H9 (cell line): ENCODE data around the gene AHDC1. TPM values are rescaled to one million over a fixed set of nuclear protein-coding genes. Genes with fewer than 3 reads are reported as not detected.
A peak's percentile ranks its signal among the peaks of the same experiment; 100 is the strongest.

Experiments
- DNase-seq: peaks from one replicate; pipeline ENCODE4 v3.0.0-alpha.2; 2017
- H2AFZ ChIP-seq: one replicate; pipeline ENCODE4 v1.6.1; 2013; ENCODE audit warnings: mild to moderate bottlenecking, low read length, control low read depth, moderate library complexity
- H2AK5ac ChIP-seq: 2 replicates; pipeline ENCODE4 v1.6.1; 2013; ENCODE audit warnings: low read length, control low read depth, mixed read lengths; ENCODE audit not compliant: insufficient read length
- H2BK120ac ChIP-seq: one replicate; pipeline ENCODE4 v1.6.1; 2013; ENCODE audit warnings: low read depth, mild to moderate bottlenecking, low read length, control low read depth, inconsistent platforms; ENCODE audit not compliant: poor library complexity, severe bottlenecking
- H2BK12ac ChIP-seq: 2 replicates; pipeline ENCODE4 v1.6.1; 2013; ENCODE audit warnings: low read length, control low read depth, mixed read lengths, low read depth; ENCODE audit not compliant: insufficient read length
- H2BK15ac ChIP-seq: 2 replicates; pipeline ENCODE4 v1.6.1; 2013; ENCODE audit warnings: low read depth, low read length, control low read depth
- H2BK20ac ChIP-seq: one replicate; pipeline ENCODE4 v1.6.1; 2013; ENCODE audit warnings: low read depth, mild to moderate bottlenecking, low read length, control low read depth, inconsistent platforms; ENCODE audit not compliant: poor library complexity, severe bottlenecking
- H2BK5ac ChIP-seq: 2 replicates; pipeline ENCODE4 v1.6.1; 2013; ENCODE audit warnings: low read length, control low read depth, mixed read lengths; ENCODE audit not compliant: insufficient read length
- H3K14ac ChIP-seq: 2 replicates; pipeline ENCODE4 v1.6.1; 2013; ENCODE audit warnings: low read length, control low read depth; ENCODE audit not compliant: insufficient read depth
- H3K18ac ChIP-seq: 2 replicates; pipeline ENCODE4 v1.6.1; 2013; ENCODE audit warnings: low read depth, mild to moderate bottlenecking, mixed read lengths, low read length, control low read depth; ENCODE audit not compliant: insufficient read length
- H3K23ac ChIP-seq: 2 replicates; pipeline ENCODE4 v1.6.1; 2013; ENCODE audit warnings: low read length, control low read depth, mixed read lengths, low read depth; ENCODE audit not compliant: insufficient read length
- H3K23me2 ChIP-seq: 2 replicates; pipeline ENCODE4 v1.6.1; 2013; ENCODE audit warnings: low read depth, mild to moderate bottlenecking, mixed read lengths, low read length, control low read depth; ENCODE audit not compliant: insufficient read length, poor library complexity, severe bottlenecking
- H3K27ac ChIP-seq: 2 replicates; pipeline ENCODE4 v1.5.1; 2013; ENCODE audit warnings: low read length, control low read depth, mixed read lengths, low read depth; ENCODE audit not compliant: insufficient read length
- H3K27me3 ChIP-seq: 2 replicates; pipeline ENCODE4 v1.6.1; 2013; ENCODE audit warnings: low read length, control low read depth, inconsistent platforms; ENCODE audit not compliant: insufficient read depth
- H3K4ac ChIP-seq: 2 replicates; pipeline ENCODE4 v1.6.1; 2013; ENCODE audit warnings: low read depth, mild to moderate bottlenecking, control low read depth, inconsistent platforms, low read length, moderate library complexity
- H3K4me1 ChIP-seq: 2 replicates; pipeline ENCODE4 v1.6.1; 2013; ENCODE audit warnings: low read length, control low read depth, inconsistent platforms; ENCODE audit not compliant: insufficient read depth
- H3K4me2 ChIP-seq: 2 replicates; pipeline ENCODE4 v1.6.1; 2013; ENCODE audit warnings: low read length, control low read depth, mixed read lengths; ENCODE audit not compliant: insufficient read length, insufficient read depth
- H3K56ac ChIP-seq: 2 replicates; pipeline ENCODE4 v1.6.1; 2013; ENCODE audit warnings: low read depth, mild to moderate bottlenecking, mixed read lengths, low read length, control low read depth; ENCODE audit not compliant: insufficient read length
- H3K79me1 ChIP-seq: 2 replicates; pipeline ENCODE4 v1.6.1; 2013; ENCODE audit warnings: low read depth, mild to moderate bottlenecking, moderate library complexity, low read length, control low read depth, inconsistent platforms; ENCODE audit not compliant: insufficient read depth, poor library complexity, severe bottlenecking
- H3K79me2 ChIP-seq: 2 replicates; pipeline ENCODE4 v1.6.1; 2013; ENCODE audit warnings: low read length, control low read depth, inconsistent platforms; ENCODE audit not compliant: insufficient read depth
- H3K9ac ChIP-seq: 2 replicates; pipeline ENCODE4 v1.6.1; 2013; ENCODE audit warnings: low read length, control low read depth, mixed read lengths; ENCODE audit not compliant: insufficient read length; ENCODE audit errors: extremely low read depth
- H3K9me3 ChIP-seq: one replicate; pipeline ENCODE4 v1.6.1; 2013; ENCODE audit warnings: low read depth, low read length, inconsistent platforms; ENCODE audit not compliant: control insufficient read depth
- H3T11ph ChIP-seq: one replicate; pipeline ENCODE4 v1.6.1; 2013; ENCODE audit warnings: mild to moderate bottlenecking, low read length, control low read depth, inconsistent platforms
- H4K20me1 ChIP-seq: one replicate; pipeline ENCODE4 v1.6.1; 2013; ENCODE audit not compliant: control insufficient read depth, insufficient read length, insufficient read depth
- H4K5ac ChIP-seq: 2 replicates; pipeline ENCODE4 v1.6.1; 2013; ENCODE audit warnings: low read depth, mild to moderate bottlenecking, mixed read lengths, low read length, control low read depth; ENCODE audit not compliant: insufficient read length
- H4K8ac ChIP-seq: replicated peaks from 2 replicates; pipeline ENCODE4 v1.6.1; 2013; ENCODE audit warnings: low read length, control low read depth, mixed read lengths, low read depth; ENCODE audit not compliant: insufficient read length
- H4K91ac ChIP-seq: 2 replicates; pipeline ENCODE4 v1.6.1; 2013; ENCODE audit warnings: low read depth, mild to moderate bottlenecking, moderate library complexity, mixed read lengths, low read length, control low read depth; ENCODE audit not compliant: insufficient read length
- H3K27ac Mint-ChIP-seq, 3 experiments: 2 replicates in 2 of 3; 3 replicates in 1 of 3; pipeline ENCODE4 v1.8.0; 2020 to 2021; ENCODE audit warnings: mixed read lengths in 3 of 3, mild to moderate bottlenecking in 1 of 3, moderate library complexity in 1 of 3
- H3K27me3 Mint-ChIP-seq: 2 replicates; pipeline ENCODE4 v1.8.0; 2021; ENCODE audit warnings: low read depth, mild to moderate bottlenecking, moderate library complexity, mixed read lengths
- H3K36me3 Mint-ChIP-seq, 3 experiments: 2 replicates in 2 of 3; 3 replicates in 1 of 3; pipeline ENCODE4 v1.8.0; 2020 to 2021; ENCODE audit warnings: low read depth in 3 of 3, mixed read lengths in 3 of 3; ENCODE audit not compliant: insufficient read depth in 1 of 3
- H3K4me1 Mint-ChIP-seq, 2 experiments: 2 replicates each; pipeline ENCODE4 v1.8.0; 2020; ENCODE audit warnings: mixed read lengths in 2 of 2
- H3K4me3 Mint-ChIP-seq, 2 experiments: 2 replicates in 1 of 2; 3 replicates in 1 of 2; pipeline ENCODE4 v1.8.0; 2020 to 2021; ENCODE audit warnings: mild to moderate bottlenecking in 2 of 2, mixed read lengths in 2 of 2, moderate library complexity in 1 of 2
- H3K9me3 Mint-ChIP-seq, 2 experiments: 2 replicates in 1 of 2; 3 replicates in 1 of 2; pipeline ENCODE4 v1.8.0; 2020; ENCODE audit warnings: mild to moderate bottlenecking in 2 of 2, mixed read lengths in 2 of 2, moderate library complexity in 1 of 2
- WGBS: extraction: QIAGEN DNeasy Blood & Tissue Kit; methylation state at CpG from one replicate; pipeline ENCODE4 v1.1.7; 2013; ENCODE audit warnings: missing lambda C conversion rate, low lambda C conversion rate, mixed read lengths; ENCODE audit not compliant: insufficient read length; ENCODE audit errors: extremely low coverage; 5-methylcytosine and 5-hydroxymethylcytosine counted together
- total RNA-seq: library from RNA; stranded (reverse); gene quantifications from 2 replicates; pipeline ENCODE4 v1.2.1, GENCODE V29; 2021
- TF ChIP-seq, protein P1 (sequence below): fragments of 200-600 bp; sonication (generic); conservative IDR thresholded peaks from 3 replicates; pipeline ENCODE4 v1.8.0; 2021; ENCODE audit warnings: antibody characterized with exemption, mild to moderate bottlenecking

Gene AHDC1
- total RNA-seq, 1 experiment from 2014 or later, result 29.4 TPM

DNA sequence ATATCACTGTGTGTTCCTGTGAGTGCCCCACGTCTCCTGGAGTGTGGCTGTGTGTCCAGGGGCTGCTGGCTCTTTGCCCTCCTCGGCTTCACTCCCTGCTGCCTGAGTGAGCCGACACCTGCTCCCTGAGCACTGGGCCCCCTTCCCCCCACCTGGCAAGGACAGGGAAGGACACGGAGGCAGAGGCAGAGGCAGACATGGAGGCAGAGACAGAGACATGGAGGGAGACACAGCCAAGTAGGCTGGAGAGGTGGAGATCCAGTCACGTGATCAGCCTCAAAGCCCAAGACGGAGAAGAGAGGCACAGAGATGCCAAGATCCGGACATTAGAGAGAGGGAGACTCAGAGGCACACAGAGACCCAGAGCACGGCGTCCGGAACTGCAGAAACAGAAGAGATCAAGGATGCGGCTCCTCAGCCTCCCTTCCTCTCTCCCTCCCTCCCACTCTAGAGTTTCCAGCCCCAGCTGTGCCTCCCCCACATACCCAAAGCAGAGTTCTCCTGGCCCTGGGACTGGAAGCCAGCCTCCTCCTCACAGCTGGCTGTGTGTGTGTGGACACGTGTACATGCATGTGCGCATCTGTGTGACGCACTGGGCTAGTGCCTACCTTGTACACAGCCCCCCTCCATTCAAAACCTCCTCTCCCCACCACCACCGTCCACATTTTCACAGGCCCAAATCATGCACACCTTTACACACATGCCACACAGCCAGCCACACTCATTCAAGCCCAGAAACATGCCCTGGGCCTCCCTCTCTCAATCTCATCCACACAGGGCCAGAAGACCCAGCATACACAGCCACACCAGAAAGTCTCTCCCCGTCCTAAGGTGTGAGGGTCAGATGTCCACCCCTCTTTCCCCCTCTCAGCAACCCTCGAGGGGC, 74.9 kb downstream of the AHDC1 start:
- 100% methylated on average over 1 of the region's 17 CpGs for WGBS
- no peak overlapping the region for H2BK12ac ChIP-seq

More for the DNA sequence above, 74.9 kb downstream of the AHDC1 start:
- Histone ChIP-seq H2BK15ac (no peak overlapping the region), H4K91ac (no peak overlapping the region), H2AK5ac (no peak overlapping the region), H4K5ac (no peak overlapping the region), H3K9ac (no peak overlapping the region), H3K23ac (no peak overlapping the region), H4K8ac (no peak overlapping the region), H3K79me2 (no peaks in the 10 kb centered on the region), H2BK20ac (no peak overlapping the region), H3K79me1 (no peaks in the 10 kb centered on the region), H3K23me2 (peaks cover 9% of the 10 kb centered on the region), H4K20me1 (no peaks in the 10 kb centered on the region), H2BK120ac (no peak overlapping the region), H3K14ac (no peak overlapping the region), H3K27me3 (no peaks in the 10 kb centered on the region), H2AFZ (no peak overlapping the region), H3K9me3 (no peaks in the 10 kb centered on the region), H3K4me2 (peak overlapping the region; percentile 90), H3K4me1 (peaks cover 10% of the 10 kb centered on the region), H3K27ac (no peak overlapping the region), H2BK5ac (no peak overlapping the region), H3T11ph (no peak overlapping the region), H3K4ac (no peak overlapping the region), H3K56ac (no peak overlapping the region), H3K18ac (no peak overlapping the region)
- H3K4me3 Mint-ChIP-seq, result peak overlapping the region; percentile 73 to 77
- peak overlapping the region in 2 of 3 experiments; percentile 17 to 42; a peak in 2 of 7 replicates for H3K27ac Mint-ChIP-seq
- TF ChIP-seq, protein P1, sequence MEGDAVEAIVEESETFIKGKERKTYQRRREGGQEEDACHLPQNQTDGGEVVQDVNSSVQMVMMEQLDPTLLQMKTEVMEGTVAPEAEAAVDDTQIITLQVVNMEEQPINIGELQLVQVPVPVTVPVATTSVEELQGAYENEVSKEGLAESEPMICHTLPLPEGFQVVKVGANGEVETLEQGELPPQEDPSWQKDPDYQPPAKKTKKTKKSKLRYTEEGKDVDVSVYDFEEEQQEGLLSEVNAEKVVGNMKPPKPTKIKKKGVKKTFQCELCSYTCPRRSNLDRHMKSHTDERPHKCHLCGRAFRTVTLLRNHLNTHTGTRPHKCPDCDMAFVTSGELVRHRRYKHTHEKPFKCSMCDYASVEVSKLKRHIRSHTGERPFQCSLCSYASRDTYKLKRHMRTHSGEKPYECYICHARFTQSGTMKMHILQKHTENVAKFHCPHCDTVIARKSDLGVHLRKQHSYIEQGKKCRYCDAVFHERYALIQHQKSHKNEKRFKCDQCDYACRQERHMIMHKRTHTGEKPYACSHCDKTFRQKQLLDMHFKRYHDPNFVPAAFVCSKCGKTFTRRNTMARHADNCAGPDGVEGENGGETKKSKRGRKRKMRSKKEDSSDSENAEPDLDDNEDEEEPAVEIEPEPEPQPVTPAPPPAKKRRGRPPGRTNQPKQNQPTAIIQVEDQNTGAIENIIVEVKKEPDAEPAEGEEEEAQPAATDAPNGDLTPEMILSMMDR, result no peak
- H3K27me3 Mint-ChIP-seq, result peaks cover 6% of the 10 kb centered on the region; the same call in 1 of the 2 replicates
- no peaks in the 10 kb centered on the region; a peak in 1 of 5 replicates for H3K9me3 Mint-ChIP-seq
- H3K4me1 Mint-ChIP-seq, result peaks cover 44 to 57% of the 10 kb centered on the region in 2 experiments
- peaks cover 10 to 14% (median 11%) of the 10 kb centered on the region in 3 experiments for H3K36me3 Mint-ChIP-seq
- DNase-seq, result no peak
